GM19328 (cell line): ENCODE data around the gene PCMT1.
"Not testable (repeated sequence)": the region's sequence is repeated elsewhere in the genome, so short reads cannot be mapped to it uniquely, and the experiment has no call there.

Source experiments
- ATAC-seq: cut with Tn5 transposase; IDR thresholded peaks from one replicate; pipeline ENCODE4 v1.9.1; 2021; ENCODE audit warnings: mild to moderate bottlenecking, moderate library complexity; ENCODE audit not compliant: unreplicated experiment

PCMT1 gene

GRCh38 chr6:149749594-149750135, at the start of gene PCMT1:
PCMT1 (plus strand) TSS chr6:149749741; CDS start chr6:149749902, 161 bp downstream.
- peak; percentile 89 for ATAC-seq

- no peak for ATAC-seq
Measured at GRCh38 chr6:149701714-149702113, 47.8 kb upstream of the PCMT1 start.

GRCh38 chr6:149711711-149712110, 37.8 kb upstream of the PCMT1 start:
- no peak for ATAC-seq

- no peak for ATAC-seq
Measured at GRCh38 chr6:149714442-149714841, 35.1 kb upstream of the PCMT1 start.

GRCh38 chr6:149716181-149716963, 33.2 kb upstream of the PCMT1 start:
- no peak for ATAC-seq

GRCh38 chr6:149717255-149717587, 32.3 kb upstream of the PCMT1 start:
- no peak for ATAC-seq

- ATAC-seq = peak; percentile 78
Measured at GRCh38 chr6:149717588-149718458, 31.7 kb upstream of the PCMT1 start, which contains the start of gene LATS1. LATS1 (minus strand) TSS chr6:149718101; CDS start chr6:149702126, 15,975 bp downstream.

GRCh38 chr6:149719531-149719930, 30.0 kb upstream of the PCMT1 start:
- no peak for ATAC-seq

GRCh38 chr6:149723262-149723661, 26.3 kb upstream of the PCMT1 start:
- no peak for ATAC-seq

GRCh38 chr6:149723771-149724417, 25.6 kb upstream of the PCMT1 start:
- no peak for ATAC-seq

GRCh38 chr6:149725785-149726184, 23.8 kb upstream of the PCMT1 start:
- ATAC-seq = no peak

GRCh38 chr6:149727793-149728498, 21.6 kb upstream of the PCMT1 start:
- ATAC-seq = no peak

- ATAC-seq = no peak
Measured at GRCh38 chr6:149728499-149729234, 20.9 kb upstream of the PCMT1 start.

GRCh38 chr6:149729824-149730223, 19.7 kb upstream of the PCMT1 start:
- no peak for ATAC-seq

- no peak for ATAC-seq
Measured at GRCh38 chr6:149733089-149733720, 16.3 kb upstream of the PCMT1 start.

- ATAC-seq = no peak
Measured at GRCh38 chr6:149734915-149735314, 14.6 kb upstream of the PCMT1 start.

- not testable (repeated sequence) for ATAC-seq
Measured at GRCh38 chr6:149745252-149745651, 4.3 kb upstream of the PCMT1 start.

GRCh38 chr6:149746147-149746946, 3.2 kb upstream of the PCMT1 start, which contains the start of gene NUP43:
NUP43 (minus strand) TSS chr6:149746529; CDS start chr6:149746495, 34 bp downstream.
- peak; percentile 40 for ATAC-seq
